ENCODE measurements around the gene CELF3. TPM values are rescaled to one million over a fixed set of nuclear protein-coding genes. Genes with fewer than 3 reads are reported as not detected.
"Not testable (repeated sequence)": the region's sequence is repeated elsewhere in the genome, so short reads cannot be mapped to it uniquely, and the experiment has no call there.

The CELF3 gene
- total RNA-seq, 4 donors from 2014 or later: 1.4 TPM; not detected in 3

DNA sequence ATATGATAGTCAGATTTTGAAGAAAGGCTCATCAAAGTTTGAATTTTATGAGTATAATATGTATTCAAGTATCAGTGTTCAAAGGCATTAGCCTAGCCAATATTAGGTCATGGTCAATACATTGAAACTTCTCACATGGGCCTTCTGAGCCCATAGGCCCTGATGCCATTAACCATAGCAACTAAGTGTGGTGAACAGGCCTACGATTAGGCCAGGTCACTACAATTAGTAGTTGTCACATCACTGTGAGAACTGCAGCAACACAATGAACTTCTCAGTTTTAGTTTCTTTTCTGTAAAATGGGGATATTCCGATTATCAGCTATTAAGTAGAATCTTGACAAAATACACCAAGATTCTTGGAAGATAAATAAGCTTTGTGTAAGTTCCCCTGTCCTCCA is 30.0 kb downstream of the CELF3 start:
- H3K36me3 ChIP-seq: no peaks in the 10 kb centered on the region
- DNase-seq: no peak
- no peaks in the 10 kb centered on the region for H3K27me3 ChIP-seq
- H3K4me1 ChIP-seq: peaks cover 0 to 7% of the 10 kb centered on the region in 2 donors
- 88 to 95% methylated on average over 2 of the region's 2 CpGs for WGBS, 2 donors
- no peaks in the 10 kb centered on the region for H3K9me3 ChIP-seq
- intact Hi-C loops (cut with DNase I): no loop called here
- no peak overlapping the region for H3K27ac ChIP-seq
- TF ChIP-seq POLR2A (IDR thresholded peaks at IDR 0.05): no peak
- TF ChIP-seq, protein P1, sequence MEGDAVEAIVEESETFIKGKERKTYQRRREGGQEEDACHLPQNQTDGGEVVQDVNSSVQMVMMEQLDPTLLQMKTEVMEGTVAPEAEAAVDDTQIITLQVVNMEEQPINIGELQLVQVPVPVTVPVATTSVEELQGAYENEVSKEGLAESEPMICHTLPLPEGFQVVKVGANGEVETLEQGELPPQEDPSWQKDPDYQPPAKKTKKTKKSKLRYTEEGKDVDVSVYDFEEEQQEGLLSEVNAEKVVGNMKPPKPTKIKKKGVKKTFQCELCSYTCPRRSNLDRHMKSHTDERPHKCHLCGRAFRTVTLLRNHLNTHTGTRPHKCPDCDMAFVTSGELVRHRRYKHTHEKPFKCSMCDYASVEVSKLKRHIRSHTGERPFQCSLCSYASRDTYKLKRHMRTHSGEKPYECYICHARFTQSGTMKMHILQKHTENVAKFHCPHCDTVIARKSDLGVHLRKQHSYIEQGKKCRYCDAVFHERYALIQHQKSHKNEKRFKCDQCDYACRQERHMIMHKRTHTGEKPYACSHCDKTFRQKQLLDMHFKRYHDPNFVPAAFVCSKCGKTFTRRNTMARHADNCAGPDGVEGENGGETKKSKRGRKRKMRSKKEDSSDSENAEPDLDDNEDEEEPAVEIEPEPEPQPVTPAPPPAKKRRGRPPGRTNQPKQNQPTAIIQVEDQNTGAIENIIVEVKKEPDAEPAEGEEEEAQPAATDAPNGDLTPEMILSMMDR (IDR thresholded peaks at IDR 0.05): no peak
- no peak overlapping the region for H3K4me3 ChIP-seq (replicated peaks in 1 of 3)

DNA sequence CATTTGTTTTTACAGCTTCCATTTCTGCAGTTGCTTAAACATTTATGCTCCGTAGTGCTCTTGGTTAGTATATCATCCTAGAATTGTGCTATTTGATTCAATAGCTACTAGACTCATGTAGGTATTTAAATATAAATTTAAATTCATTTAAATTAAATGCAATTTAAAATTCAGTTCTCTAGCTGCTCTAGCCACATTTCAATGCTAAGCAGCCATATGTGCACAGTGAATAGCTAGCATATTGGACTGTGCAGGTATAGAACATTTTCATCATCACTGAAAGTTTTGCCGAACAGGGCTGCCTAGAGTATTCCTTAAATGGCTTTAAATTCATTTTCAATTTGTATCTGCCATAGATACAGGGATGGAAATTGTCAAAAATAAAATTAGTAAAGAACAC is 32.5 kb downstream of the CELF3 start:
- H3K9me3 ChIP-seq: no peaks in the 10 kb centered on the region
- no peak overlapping the region for H3K4me3 ChIP-seq (replicated peaks in 1 of 3)
- WGBS, 2 donors: 97 to 98% methylated on average over 2 of the region's 2 CpGs
- DNase-seq: no peak
- TF ChIP-seq POLR2A (IDR thresholded peaks at IDR 0.05): no peak
- TF ChIP-seq, protein P1 (IDR thresholded peaks at IDR 0.05): no peak
- H3K4me1 ChIP-seq: peaks cover 0 to 7% of the 10 kb centered on the region in 2 donors
- H3K27ac ChIP-seq: no peak overlapping the region
- no peaks in the 10 kb centered on the region for H3K36me3 ChIP-seq
- no peaks in the 10 kb centered on the region for H3K27me3 ChIP-seq
- intact Hi-C loops (cut with DNase I): no loop called here

DNA sequence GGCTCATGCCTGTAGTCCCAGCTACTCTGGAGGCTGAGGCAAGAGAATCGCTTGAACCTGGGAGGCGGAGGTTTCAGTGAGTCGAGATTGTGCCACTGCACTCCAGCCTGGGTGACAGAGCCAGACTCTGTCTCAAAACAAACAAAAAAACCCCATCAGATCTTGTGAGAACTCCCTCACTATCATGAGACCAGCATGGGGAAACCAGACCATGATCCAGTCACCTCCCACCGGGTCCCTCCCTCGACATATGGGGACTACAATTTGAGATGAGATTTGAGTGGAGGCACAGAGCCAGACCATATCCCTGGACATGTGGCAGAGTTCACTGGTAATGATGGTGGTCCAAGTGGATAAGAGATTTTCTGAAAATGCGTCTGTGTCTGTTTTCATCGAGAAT is 33.7 kb downstream of the CELF3 start:
- 94 to 96% methylated on average over 7 of the region's 7 CpGs for WGBS, 2 donors
- H3K27ac ChIP-seq; intact Hi-C loops (cut with DNase I); H3K4me1 ChIP-seq; DNase-seq; H3K9me3 ChIP-seq; H3K36me3 ChIP-seq; H3K4me3 ChIP-seq (replicated peaks in 1 of 3); H3K27me3 ChIP-seq: not testable (repeated sequence)

- Histone ChIP-seq H3K36me3 (no peaks in the 10 kb centered on the region), H3K4me3 (replicated peaks in 1 of 3) (no peak overlapping the region), H3K9me3 (no peaks in the 10 kb centered on the region), H3K27ac (no peak overlapping the region), H3K27me3 (no peaks in the 10 kb centered on the region), H3K4me1 (peaks cover 0 to 1% of the 10 kb centered on the region in 2 donors)
- intact Hi-C loops (cut with DNase I): no loop called here
- WGBS, 2 donors: 93 to 97% methylated on average over 2 of the region's 2 CpGs
- DNase-seq: no peak
- no peak for TF ChIP-seq POLR2A (IDR thresholded peaks at IDR 0.05)
- TF ChIP-seq, protein P1 (IDR thresholded peaks at IDR 0.05): no peak
Observed at GRCh38 chr1:151681923-151682322, 34.7 kb downstream of the CELF3 start.

- Histone ChIP-seq H3K36me3 (no peaks in the 10 kb centered on the region), H3K27me3 (no peaks in the 10 kb centered on the region), H3K9me3 (no peaks in the 10 kb centered on the region), H3K4me1 (no peaks in the 10 kb centered on the region), H3K27ac (no peak overlapping the region), H3K4me3 (replicated peaks in 1 of 3) (no peak overlapping the region)
- WGBS, 2 donors: 69 to 75% methylated on average over 3 of the region's 3 CpGs
- DNase-seq: no peak
- intact Hi-C loops (cut with DNase I): no loop called here
- TF ChIP-seq, protein P1 (IDR thresholded peaks at IDR 0.05): no peak
- TF ChIP-seq POLR2A (IDR thresholded peaks at IDR 0.05): no peak
Observed at GRCh38 chr1:151680826-151681225, 35.8 kb downstream of the CELF3 start.

DNA sequence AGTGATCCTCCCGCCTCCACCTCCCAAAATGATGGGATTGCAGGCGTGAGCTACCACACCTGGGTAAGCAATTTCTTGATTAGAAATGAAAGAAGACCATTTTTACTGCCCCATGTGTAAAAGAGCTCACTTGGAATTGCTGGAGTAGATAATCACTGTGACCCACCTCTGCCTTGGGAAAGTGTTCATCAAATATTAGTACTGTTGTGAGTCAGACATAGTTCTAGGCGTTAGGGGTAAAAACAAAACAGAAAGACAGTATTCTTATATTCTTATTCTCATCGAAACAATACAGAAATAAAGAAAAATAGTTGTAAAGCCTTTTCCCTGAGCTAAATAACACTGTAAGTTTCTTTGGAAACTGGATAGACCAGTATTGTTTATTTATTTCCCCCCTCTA is 36.2 kb downstream of the CELF3 start:
- Histone ChIP-seq H3K4me3 (replicated peaks in 1 of 3) (no peak overlapping the region), H3K27me3 (no peaks in the 10 kb centered on the region), H3K36me3 (no peaks in the 10 kb centered on the region), H3K27ac (no peak overlapping the region), H3K9me3 (no peaks in the 10 kb centered on the region), H3K4me1 (no peaks in the 10 kb centered on the region)
- intact Hi-C loops (cut with DNase I): no loop called here
- no peak for DNase-seq
- 72 to 93% methylated on average over 4 of the region's 4 CpGs for WGBS, 2 donors
- no peak for TF ChIP-seq POLR2A (IDR thresholded peaks at IDR 0.05)
- TF ChIP-seq, protein P1 (IDR thresholded peaks at IDR 0.05): no peak

Measured in thyroid gland (tissue), 4 donors.